Fibroblast of lung (primary cell): Measurements from ENCODE around the gene DGLUCY.

Experiments
- EZH2 ChIP-seq: IDR thresholded peaks from 2 replicates; pipeline ENCODE4 v1.5.1; 2012; ENCODE audit warnings: low read length, control low read depth, mild to moderate bottlenecking; ENCODE audit errors: missing control alignments
- TF ChIP-seq, protein P1 (sequence below), 2 donors: IDR thresholded peaks in 1 of 2; conservative IDR thresholded peaks in 1 of 2; 1 replicate in 1 of 2; 2 replicates in 1 of 2; pipeline ENCODE4 v1.5.1; 2011 to 2012; ENCODE audit warnings: low read length in 2 of 2, control low read depth in 1 of 2, inconsistent platforms in 1 of 2, low read depth in 1 of 2, mild to moderate bottlenecking in 1 of 2

DNA sequence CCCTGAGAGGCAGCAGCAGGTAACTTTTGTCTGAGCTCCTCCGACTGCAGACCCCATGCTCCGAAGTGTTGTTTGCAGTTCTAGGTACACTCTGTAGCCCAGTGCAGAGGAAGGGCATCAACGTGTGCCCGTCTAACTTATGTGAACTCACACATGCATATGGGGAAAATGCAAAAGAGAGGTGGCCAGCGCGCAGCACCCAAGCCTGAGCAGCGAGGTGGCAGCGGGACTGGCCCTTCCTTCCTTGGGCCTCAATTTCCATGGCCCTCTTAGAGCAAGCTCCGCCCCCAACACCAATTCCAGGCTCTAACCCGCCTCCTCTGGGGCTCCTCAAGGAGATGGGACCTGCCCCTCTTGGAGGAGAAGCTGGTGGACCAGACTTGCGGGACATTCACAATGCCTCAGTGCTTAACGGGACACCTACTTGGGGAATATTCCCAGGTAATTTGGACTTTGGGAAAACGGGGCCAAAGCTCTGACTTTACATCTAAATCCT is 102.9 kb downstream of the DGLUCY start:
- TF ChIP-seq, protein P1, sequence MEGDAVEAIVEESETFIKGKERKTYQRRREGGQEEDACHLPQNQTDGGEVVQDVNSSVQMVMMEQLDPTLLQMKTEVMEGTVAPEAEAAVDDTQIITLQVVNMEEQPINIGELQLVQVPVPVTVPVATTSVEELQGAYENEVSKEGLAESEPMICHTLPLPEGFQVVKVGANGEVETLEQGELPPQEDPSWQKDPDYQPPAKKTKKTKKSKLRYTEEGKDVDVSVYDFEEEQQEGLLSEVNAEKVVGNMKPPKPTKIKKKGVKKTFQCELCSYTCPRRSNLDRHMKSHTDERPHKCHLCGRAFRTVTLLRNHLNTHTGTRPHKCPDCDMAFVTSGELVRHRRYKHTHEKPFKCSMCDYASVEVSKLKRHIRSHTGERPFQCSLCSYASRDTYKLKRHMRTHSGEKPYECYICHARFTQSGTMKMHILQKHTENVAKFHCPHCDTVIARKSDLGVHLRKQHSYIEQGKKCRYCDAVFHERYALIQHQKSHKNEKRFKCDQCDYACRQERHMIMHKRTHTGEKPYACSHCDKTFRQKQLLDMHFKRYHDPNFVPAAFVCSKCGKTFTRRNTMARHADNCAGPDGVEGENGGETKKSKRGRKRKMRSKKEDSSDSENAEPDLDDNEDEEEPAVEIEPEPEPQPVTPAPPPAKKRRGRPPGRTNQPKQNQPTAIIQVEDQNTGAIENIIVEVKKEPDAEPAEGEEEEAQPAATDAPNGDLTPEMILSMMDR (conservative IDR thresholded peaks at IDR 0.05 in 1 of 2, IDR thresholded peaks at IDR 0.05 in 1 of 2; ENCODE audit: low read depth in 1 of 2, low read length in 2 of 2), result no peak
- TF ChIP-seq EZH2, result no peak
